Fibroblast of lung (primary cell): ENCODE measurements around the gene PIGN. TPM values are rescaled to one million over a fixed set of nuclear protein-coding genes. Genes with fewer than 3 reads are reported as not detected.
A peak's percentile ranks its signal among the peaks of the same experiment; 100 is the strongest.

Source experiments
- DNase-seq, 2 donors: peaks; one replicate each; pipeline versions ENCODE4 v3.0.0 to v3.0.0-alpha.2; 2010; ENCODE audit warnings: low read depth in 2 of 2
- H2AFZ ChIP-seq: 2 replicates; pipeline ENCODE4 v1.5.1; 2012; ENCODE audit warnings: low read length, control low read depth, inconsistent platforms
- H3K27ac ChIP-seq: 2 replicates; pipeline ENCODE4 v1.5.1; 2011; ENCODE audit warnings: low read length, control low read depth; ENCODE audit not compliant: insufficient read depth
- H3K27me3 ChIP-seq: 2 replicates; pipeline ENCODE4 v1.5.1; 2011; ENCODE audit warnings: mild to moderate bottlenecking, low read length; ENCODE audit not compliant: control insufficient read depth, insufficient read depth
- H3K36me3 ChIP-seq: 2 replicates; pipeline ENCODE4 v1.5.1; 2011; ENCODE audit warnings: low read length; ENCODE audit not compliant: control insufficient read depth, insufficient read depth
- H3K4me1 ChIP-seq: 2 replicates; pipeline ENCODE4 v1.5.1; 2011; ENCODE audit warnings: low read length; ENCODE audit not compliant: control insufficient read depth, insufficient read depth; ENCODE audit errors: extremely low read depth
- H3K4me2 ChIP-seq: 2 replicates; pipeline ENCODE4 v1.5.1; 2011; ENCODE audit warnings: low read length, control low read depth; ENCODE audit not compliant: insufficient read depth; ENCODE audit errors: extremely low read depth
- H3K4me3 ChIP-seq, 4 experiments: fragments of 200-600 bp in 1 of 4; sonication (generic) in 1 of 4; replicated peaks in 1 of 4; 2 replicates each; pipeline ENCODE4 v1.5.1; 2011 to 2016; ENCODE audit warnings: low read length in 4 of 4, low read depth in 3 of 4, mild to moderate bottlenecking in 3 of 4, control low read depth in 2 of 4, inconsistent platforms in 1 of 4, mixed read lengths in 1 of 4; ENCODE audit not compliant: insufficient read depth in 1 of 4; ENCODE audit errors: control extremely low read depth in 1 of 4
- H3K79me2 ChIP-seq: 2 replicates; pipeline ENCODE4 v1.5.1; 2012; ENCODE audit warnings: mild to moderate bottlenecking, low read length, inconsistent platforms; ENCODE audit not compliant: control insufficient read depth, insufficient read depth
- H3K9ac ChIP-seq: 2 replicates; pipeline ENCODE4 v1.5.1; 2011; ENCODE audit warnings: mild to moderate bottlenecking, low read length, control low read depth; ENCODE audit not compliant: insufficient read depth
- H3K9me3 ChIP-seq: 2 replicates; pipeline ENCODE4 v1.5.1; 2012; ENCODE audit warnings: low read depth, low read length; ENCODE audit not compliant: control insufficient read depth, insufficient read depth
- H4K20me1 ChIP-seq: 2 replicates; pipeline ENCODE4 v1.5.1; 2011; ENCODE audit warnings: low read length; ENCODE audit not compliant: control insufficient read depth, insufficient read depth; ENCODE audit errors: extremely low read depth
- CTCF ChIP-seq, 2 donors: IDR thresholded peaks in 1 of 2; conservative IDR thresholded peaks in 1 of 2; 1 replicate in 1 of 2; 2 replicates in 1 of 2; pipeline ENCODE4 v1.5.1; 2011 to 2012; ENCODE audit warnings: low read length in 2 of 2, control low read depth in 1 of 2, inconsistent platforms in 1 of 2, low read depth in 1 of 2, mild to moderate bottlenecking in 1 of 2
- EZH2 ChIP-seq: IDR thresholded peaks from 2 replicates; pipeline ENCODE4 v1.5.1; 2012; ENCODE audit warnings: low read length, control low read depth, mild to moderate bottlenecking; ENCODE audit errors: missing control alignments
- polyA plus RNA-seq, 2 donors: library from polyadenylated mRNA; depleted of rRNA in 1 of 2; stranded (reverse) in 1 of 2; unstranded in 1 of 2; fragments of >200 nt; gene quantifications; 2 replicates each; pipeline ENCODE4 v1.2.1, GENCODE V29; 2011 to 2012; ENCODE audit warnings: missing spikeins in 1 of 2
- total RNA-seq: library from RNA; depleted of rRNA; stranded (reverse); fragments of >200 nt; gene quantifications from 2 replicates; pipeline ENCODE4 v1.2.1, GENCODE V29; 2014

PIGN gene
- total and polyA plus RNA-seq, 2 donors (not counting 1 experiment from before 2014, with no cell fraction given) = 31.7 to 39.8 TPM

DNA sequence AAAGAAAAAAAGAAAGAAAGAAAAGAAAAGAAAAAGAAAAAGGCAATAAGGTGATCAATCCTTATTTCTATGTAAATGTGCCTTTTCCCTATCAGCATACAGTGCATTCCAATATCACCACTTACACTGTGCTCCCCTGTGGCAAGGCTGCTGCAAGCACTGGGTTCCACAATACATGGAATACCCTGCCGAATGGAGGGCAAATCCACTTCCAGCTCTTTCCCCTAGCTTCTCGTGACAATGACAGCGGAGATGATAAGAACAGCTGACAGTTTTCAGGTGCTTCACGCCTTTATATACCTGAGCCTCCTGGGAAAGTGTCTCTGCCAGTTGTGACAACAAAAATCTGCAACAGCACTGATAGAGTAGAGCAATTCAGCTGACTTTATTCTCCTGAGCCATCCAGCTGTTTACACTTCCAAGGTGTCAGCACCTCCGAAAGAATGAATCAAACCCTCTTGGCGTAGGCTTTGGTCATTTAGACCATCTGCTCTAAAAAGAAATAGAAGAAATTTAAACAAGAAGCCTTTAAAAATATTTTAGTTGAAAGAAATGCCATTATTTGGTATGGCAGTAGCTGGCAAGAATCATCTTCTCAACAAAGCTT is 158.8 kb downstream of the PIGN start:
- Histone ChIP-seq H3K79me2 (no peaks in the 10 kb centered on the region), H3K4me3 (no peak overlapping the region), H2AFZ (no peak overlapping the region), H3K27me3 (no peaks in the 10 kb centered on the region), H4K20me1 (no peaks in the 10 kb centered on the region), H3K9me3 (no peaks in the 10 kb centered on the region), H3K4me1 (peaks cover 2% of the 10 kb centered on the region), H3K36me3 (no peaks in the 10 kb centered on the region), H3K9ac (no peak overlapping the region), H3K4me2 (no peak overlapping the region), H3K27ac (no peak overlapping the region)
- no peak for TF ChIP-seq EZH2
- no peak for TF ChIP-seq CTCF (conservative IDR thresholded peaks at IDR 0.05 in 1 of 2, IDR thresholded peaks at IDR 0.05 in 1 of 2; ENCODE audit: low read depth in 1 of 2, low read length in 2 of 2)
- no peak for DNase-seq

- DNase-seq = peak; percentile 12 to 78
- TF ChIP-seq EZH2 (no peak), CTCF (conservative IDR thresholded peaks at IDR 0.05 in 1 of 2, IDR thresholded peaks at IDR 0.05 in 1 of 2; ENCODE audit: low read depth in 1 of 2, low read length in 2 of 2) (no peak)
- Histone ChIP-seq H3K36me3 (no peaks in the 10 kb centered on the region), H3K4me3 (no peak overlapping the region), H3K4me1 (peaks cover 2% of the 10 kb centered on the region), H3K4me2 (no peak overlapping the region), H3K9ac (no peak overlapping the region), H3K27me3 (no peaks in the 10 kb centered on the region), H3K27ac (no peak overlapping the region), H2AFZ (no peak overlapping the region), H3K79me2 (no peaks in the 10 kb centered on the region), H3K9me3 (no peaks in the 10 kb centered on the region), H4K20me1 (no peaks in the 10 kb centered on the region)
Observed at GRCh38 chr18:62026586-62026985, 160.3 kb downstream of the PIGN start.

DNA sequence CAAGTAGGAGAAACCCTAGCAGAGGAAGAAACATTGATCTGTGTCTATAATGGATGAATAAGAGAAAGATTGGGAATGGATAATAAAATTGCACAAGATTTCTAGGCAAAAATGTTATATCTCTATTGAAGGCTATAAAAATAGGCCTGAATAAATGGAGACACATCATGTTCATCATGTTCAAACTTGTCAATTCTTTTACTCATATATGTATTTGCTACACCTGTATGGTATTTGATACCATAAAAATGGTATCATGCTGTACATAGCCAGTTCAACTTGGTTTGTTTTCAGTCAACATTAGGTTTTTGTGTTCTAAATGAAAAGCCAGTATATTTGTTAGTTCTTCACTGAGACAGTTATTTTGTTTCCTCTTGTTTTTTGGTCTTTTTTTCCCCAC is 161.9 kb downstream of the PIGN start:
- TF ChIP-seq CTCF (conservative IDR thresholded peaks at IDR 0.05 in 1 of 2, IDR thresholded peaks at IDR 0.05 in 1 of 2; ENCODE audit: low read depth in 1 of 2, low read length in 2 of 2) (no peak), EZH2 (no peak)
- Histone ChIP-seq H2AFZ (no peak overlapping the region), H4K20me1 (no peaks in the 10 kb centered on the region), H3K27ac (no peak overlapping the region), H3K9me3 (no peaks in the 10 kb centered on the region), H3K4me2 (no peak overlapping the region), H3K79me2 (no peaks in the 10 kb centered on the region), H3K27me3 (no peaks in the 10 kb centered on the region), H3K4me3 (no peak overlapping the region), H3K4me1 (peaks cover 2% of the 10 kb centered on the region), H3K9ac (no peak overlapping the region), H3K36me3 (no peaks in the 10 kb centered on the region)
- DNase-seq = no peak
